Immature natural killer cell (primary cell): ENCODE data around the gene KRTAP3-2. TPM values are rescaled to one million over a fixed set of nuclear protein-coding genes. Genes with fewer than 3 reads are reported as not detected.

Experiments used
- DNase-seq, 3 donors: peaks; one replicate each; pipeline ENCODE4 v3.0.0; 2022; ENCODE audit warnings: mixed read lengths in 1 of 3
- H3K27ac Mint-ChIP-seq, 6 donors: one replicate each; pipeline ENCODE4 v1.8.0; 2020; ENCODE audit warnings: mixed read lengths in 6 of 6, mild to moderate bottlenecking in 5 of 6, inconsistent platforms in 4 of 6, moderate library complexity in 3 of 6
- H3K27me3 Mint-ChIP-seq, 3 donors: one replicate each; pipeline ENCODE4 v1.8.0; 2020 to 2021; ENCODE audit warnings: low read depth in 3 of 3, mild to moderate bottlenecking in 3 of 3, mixed read lengths in 3 of 3, moderate library complexity in 3 of 3, inconsistent platforms in 1 of 3
- H3K36me3 Mint-ChIP-seq, 3 donors: one replicate each; pipeline ENCODE4 v1.8.0; 2020; ENCODE audit warnings: mixed read lengths in 3 of 3, inconsistent platforms in 2 of 3, mild to moderate bottlenecking in 2 of 3
- H3K4me1 Mint-ChIP-seq, 2 donors: one replicate each; pipeline ENCODE4 v1.8.0; 2020; ENCODE audit warnings: inconsistent platforms in 2 of 2, mild to moderate bottlenecking in 2 of 2, mixed read lengths in 2 of 2, moderate library complexity in 1 of 2
- H3K4me3 Mint-ChIP-seq, 5 donors: one replicate each; pipeline ENCODE4 v1.8.0; 2020; ENCODE audit warnings: mild to moderate bottlenecking in 5 of 5, mixed read lengths in 5 of 5, inconsistent platforms in 3 of 5, moderate library complexity in 3 of 5
- H3K9me3 Mint-ChIP-seq, 6 donors: one replicate each; pipeline ENCODE4 v1.8.0; 2020; ENCODE audit warnings: mild to moderate bottlenecking in 6 of 6, mixed read lengths in 6 of 6, inconsistent platforms in 4 of 6, moderate library complexity in 3 of 6
- polyA plus RNA-seq, 3 donors: library from polyadenylated mRNA; unstranded; fragments of 300-500 nt; fragmentation: Illumina TruSeq; gene quantifications; one replicate each; pipeline ENCODE4 v1.2.3, GENCODE V29; 2021

Gene KRTAP3-2
- polyA plus RNA-seq, 3 donors from 2014 or later, result not detected

DNA sequence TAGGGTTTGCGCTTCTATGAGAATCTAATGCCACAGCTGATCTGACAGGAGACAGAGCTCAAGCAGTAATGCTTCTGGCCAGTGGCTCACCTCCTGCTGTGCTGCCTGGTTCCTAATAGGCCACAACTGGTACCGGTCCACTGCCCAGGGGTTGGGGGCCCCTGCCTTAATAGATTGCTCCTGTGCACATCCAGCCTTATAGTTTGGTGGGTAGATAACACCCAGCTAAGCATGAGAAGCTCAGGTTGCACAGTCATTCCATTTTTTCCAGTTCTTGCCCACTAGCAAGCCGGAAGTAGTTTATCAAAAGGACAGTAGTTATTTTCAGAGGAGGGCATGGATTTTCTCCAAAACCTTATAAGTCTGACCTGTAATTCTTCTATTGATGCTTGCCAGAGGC lies 19.7 kb upstream of the KRTAP3-2 start:
- Mint-ChIP-seq H3K27me3 (peaks cover 1 to 24% (median 2%) of the 10 kb centered on the region in 3 donors), H3K36me3 (no peaks in the 10 kb centered on the region), H3K9me3 (no peaks in the 10 kb centered on the region), H3K27ac (no peak overlapping the region), H3K4me3 (no peak overlapping the region), H3K4me1 (no peaks in the 10 kb centered on the region)
- DNase-seq, result no peak

GRCh38 chr17:41018541-41018940 lies 18.8 kb upstream of the KRTAP3-2 start:
- peaks cover 0 to 19% (median 1%) of the 10 kb centered on the region in 3 donors for H3K27me3 Mint-ChIP-seq
- no peak overlapping the region for H3K27ac Mint-ChIP-seq
- DNase-seq, result no peak
- no peaks in the 10 kb centered on the region for H3K36me3 Mint-ChIP-seq
- H3K9me3 Mint-ChIP-seq, result no peaks in the 10 kb centered on the region
- no peak overlapping the region for H3K4me3 Mint-ChIP-seq
- H3K4me1 Mint-ChIP-seq, result no peaks in the 10 kb centered on the region

GRCh38 chr17:41016578-41017215 lies 17.0 kb upstream of the KRTAP3-2 start:
- no peaks in the 10 kb centered on the region for H3K4me1 Mint-ChIP-seq
- H3K36me3 Mint-ChIP-seq, result no peaks in the 10 kb centered on the region
- no peak overlapping the region for H3K4me3 Mint-ChIP-seq
- H3K27ac Mint-ChIP-seq, result no peak overlapping the region
- H3K27me3 Mint-ChIP-seq, result peaks cover 0 to 13% (median 1%) of the 10 kb centered on the region in 3 donors
- no peaks in the 10 kb centered on the region for H3K9me3 Mint-ChIP-seq
- no peak for DNase-seq

DNA sequence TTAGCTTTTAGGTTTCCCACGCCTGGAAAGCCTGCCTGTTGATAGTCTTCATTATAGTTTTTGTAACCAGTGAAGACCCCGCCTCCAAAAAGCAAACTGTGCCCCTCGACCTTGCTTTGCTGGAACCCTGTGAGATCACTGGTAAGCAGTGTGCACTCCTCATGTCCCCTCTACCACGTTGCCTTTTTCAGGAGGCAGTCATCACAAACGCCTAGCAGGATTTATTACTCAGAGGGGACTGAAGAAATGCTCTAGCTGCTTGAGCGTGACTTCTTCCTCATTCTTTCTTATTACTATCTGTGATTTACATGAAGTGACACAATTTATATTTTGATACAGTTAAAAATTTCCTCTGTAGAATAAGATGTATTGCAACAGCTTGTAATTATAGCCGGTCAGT lies 15.7 kb upstream of the KRTAP3-2 start:
- Mint-ChIP-seq H3K36me3 (no peaks in the 10 kb centered on the region), H3K27me3 (peaks cover 0 to 13% (median 1%) of the 10 kb centered on the region in 3 donors), H3K27ac (no peak overlapping the region), H3K9me3 (no peaks in the 10 kb centered on the region), H3K4me1 (no peaks in the 10 kb centered on the region), H3K4me3 (no peak overlapping the region)
- DNase-seq, result no peak

- no peak overlapping the region for H3K4me3 Mint-ChIP-seq
- H3K9me3 Mint-ChIP-seq, result no peaks in the 10 kb centered on the region
- H3K36me3 Mint-ChIP-seq, result no peaks in the 10 kb centered on the region
- no peaks in the 10 kb centered on the region for H3K4me1 Mint-ChIP-seq
- no peak for DNase-seq
- peaks cover 0 to 13% (median 1%) of the 10 kb centered on the region in 3 donors for H3K27me3 Mint-ChIP-seq
- no peak overlapping the region for H3K27ac Mint-ChIP-seq
Observed at GRCh38 chr17:41013606-41014005, 13.9 kb upstream of the KRTAP3-2 start.

- peaks cover 0 to 13% (median 1%) of the 10 kb centered on the region in 3 donors for H3K27me3 Mint-ChIP-seq
- no peak for DNase-seq
- H3K27ac Mint-ChIP-seq, result no peak overlapping the region
- H3K4me3 Mint-ChIP-seq, result no peak overlapping the region
- H3K4me1 Mint-ChIP-seq, result no peaks in the 10 kb centered on the region
- no peaks in the 10 kb centered on the region for H3K36me3 Mint-ChIP-seq
- H3K9me3 Mint-ChIP-seq, result no peaks in the 10 kb centered on the region
Observed at GRCh38 chr17:41013181-41013580, 13.5 kb upstream of the KRTAP3-2 start.

DNA sequence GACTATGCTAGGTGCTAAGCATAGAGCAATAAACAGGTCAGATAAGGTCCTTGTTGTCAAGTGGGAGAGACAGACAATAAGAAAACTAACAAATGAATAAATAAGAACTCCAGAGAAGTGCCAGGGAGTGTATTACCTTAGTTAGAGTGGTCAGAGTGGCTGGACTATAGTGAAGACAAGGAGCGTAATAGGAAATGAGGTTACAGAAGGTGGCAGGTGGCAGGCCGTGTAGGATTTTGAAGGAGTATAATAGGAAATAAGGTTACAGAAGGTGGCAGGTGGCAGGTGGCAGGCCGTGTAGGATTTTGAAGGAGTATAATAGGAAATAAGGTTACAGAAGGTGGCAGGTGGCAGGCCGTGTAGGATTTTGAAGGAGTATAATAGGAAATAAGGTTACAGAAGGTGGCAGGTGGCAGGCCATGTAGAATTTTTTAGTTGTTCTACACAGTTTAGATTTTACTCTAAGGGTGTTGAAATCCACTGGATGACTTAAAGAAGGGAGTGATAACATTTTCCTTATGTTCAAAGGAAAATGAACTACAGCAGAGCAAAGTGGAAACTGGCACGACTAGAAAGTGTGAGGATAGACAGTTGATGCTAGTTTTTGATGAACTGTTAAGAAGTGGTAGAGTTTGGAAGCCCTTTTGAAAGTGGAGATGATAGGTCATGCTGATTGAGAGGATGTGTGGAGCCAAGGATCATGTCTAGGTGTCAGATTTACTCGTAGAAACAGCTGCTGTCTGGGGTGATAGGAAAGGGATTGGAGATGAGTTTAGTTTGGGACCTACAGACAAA lies 12.8 kb upstream of the KRTAP3-2 start:
- no peaks in the 10 kb centered on the region for H3K36me3 Mint-ChIP-seq
- no peak overlapping the region for H3K27ac Mint-ChIP-seq
- H3K4me1 Mint-ChIP-seq, result no peaks in the 10 kb centered on the region
- peaks cover 0 to 13% (median 1%) of the 10 kb centered on the region in 3 donors for H3K27me3 Mint-ChIP-seq
- DNase-seq, result no peak
- H3K4me3 Mint-ChIP-seq, result no peak overlapping the region
- no peaks in the 10 kb centered on the region for H3K9me3 Mint-ChIP-seq

DNA sequence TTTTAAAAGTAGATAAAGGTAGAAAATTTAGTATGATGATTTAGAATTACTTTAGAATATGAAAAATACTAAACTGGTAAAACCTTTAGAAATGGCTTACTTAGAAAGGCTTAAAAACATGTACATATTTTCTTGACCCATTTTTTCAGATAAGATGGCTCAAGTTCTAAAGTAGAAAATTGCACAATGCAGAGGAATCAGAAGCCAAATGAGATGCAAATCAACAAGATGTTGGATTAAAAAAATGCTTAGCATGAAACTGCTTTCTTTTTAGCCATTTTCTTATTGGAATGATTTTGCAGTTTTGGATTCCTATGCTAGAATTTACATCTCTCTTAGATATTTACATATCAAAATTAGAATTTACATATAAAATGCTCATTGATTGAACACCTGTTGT lies 10.7 kb upstream of the KRTAP3-2 start:
- Mint-ChIP-seq H3K27ac (no peak overlapping the region), H3K36me3 (no peaks in the 10 kb centered on the region), H3K4me3 (no peak overlapping the region)

DNA sequence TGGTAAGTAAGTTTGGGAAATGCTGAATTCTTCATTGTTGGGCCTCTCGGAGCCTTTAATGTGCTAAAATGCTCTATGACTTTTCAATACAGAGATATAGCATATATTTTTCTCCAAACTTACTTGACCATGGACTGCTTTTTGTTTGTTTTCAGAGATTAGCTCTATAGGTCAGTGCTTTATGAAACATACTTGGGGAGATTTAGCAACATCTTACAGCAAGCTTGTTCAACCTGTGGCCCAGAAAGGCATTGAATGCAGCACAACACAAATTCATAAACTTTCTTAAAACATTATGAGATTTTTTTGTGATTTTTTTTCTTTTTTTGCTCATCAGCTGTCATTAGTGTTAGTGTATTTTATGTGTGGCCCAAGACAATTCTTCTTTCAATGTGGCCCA lies 10.2 kb upstream of the KRTAP3-2 start:
- Mint-ChIP-seq H3K27me3 (peaks cover 0 to 5% (median 2%) of the 10 kb centered on the region in 3 donors), H3K4me3 (no peak overlapping the region)

More for the DNA sequence above, 10.7 kb upstream of the KRTAP3-2 start:
- Mint-ChIP-seq H3K4me1 (no peaks in the 10 kb centered on the region), H3K9me3 (no peaks in the 10 kb centered on the region), H3K27me3 (peaks cover 0 to 7% (median 2%) of the 10 kb centered on the region in 3 donors)
- DNase-seq, result no peak

GRCh38 chr17:41009301-41009760 lies 9.6 kb upstream of the KRTAP3-2 start:
- no peak overlapping the region for H3K27ac Mint-ChIP-seq
- no peak for DNase-seq
- H3K36me3 Mint-ChIP-seq, result no peaks in the 10 kb centered on the region
- no peak overlapping the region for H3K4me3 Mint-ChIP-seq
- peaks cover 0 to 2% (median 2%) of the 10 kb centered on the region in 3 donors for H3K27me3 Mint-ChIP-seq
- peaks cover 0 to 2% (median 0%) of the 10 kb centered on the region in 6 donors for H3K9me3 Mint-ChIP-seq
- H3K4me1 Mint-ChIP-seq, result no peaks in the 10 kb centered on the region

More for the DNA sequence above, 10.2 kb upstream of the KRTAP3-2 start:
- Mint-ChIP-seq H3K27ac (no peak overlapping the region), H3K4me1 (no peaks in the 10 kb centered on the region), H3K9me3 (no peaks in the 10 kb centered on the region), H3K36me3 (no peaks in the 10 kb centered on the region)
- no peak for DNase-seq

DNA sequence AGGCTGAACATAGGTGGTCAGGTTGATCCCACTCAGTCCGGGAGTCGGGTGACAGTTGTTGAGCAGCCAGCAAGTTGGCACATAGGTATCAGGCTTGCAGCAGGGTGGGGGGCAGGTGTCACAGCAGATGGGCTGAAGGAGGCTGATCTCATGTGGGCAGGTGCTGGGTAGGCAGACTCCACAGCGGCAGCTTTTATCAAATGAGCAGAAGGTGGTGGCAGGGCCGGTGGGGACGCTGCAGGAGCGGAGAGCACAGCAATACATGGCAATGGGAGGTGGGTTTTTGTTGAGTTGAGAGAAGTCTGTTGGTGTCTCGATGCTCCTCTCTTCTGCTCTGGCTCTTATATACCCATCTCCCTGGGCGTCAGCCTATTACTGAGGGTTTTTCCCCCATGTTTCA lies 9.1 kb upstream of the KRTAP3-2 start, which contains the start of gene KRTAP3-1:
KRTAP3-1 (minus strand) TSS at position 318 of the 400 bp plus-strand sequence; CDS start at position 264, 54 bp downstream.
- no peak for DNase-seq
- no peak within 1 kb of the TSS for H3K27ac Mint-ChIP-seq

GRCh38 chr17:41004397-41004796 lies 4.7 kb upstream of the KRTAP3-2 start:
- H3K4me1 Mint-ChIP-seq, result no peaks in the 10 kb centered on the region
- H3K4me3 Mint-ChIP-seq, result no peak overlapping the region
- H3K9me3 Mint-ChIP-seq, result peaks cover 0 to 2% (median 0%) of the 10 kb centered on the region in 6 donors
- peaks cover 2 to 15% (median 3%) of the 10 kb centered on the region in 3 donors for H3K27me3 Mint-ChIP-seq
- H3K27ac Mint-ChIP-seq, result no peak overlapping the region
- DNase-seq, result no peak
- H3K36me3 Mint-ChIP-seq, result no peaks in the 10 kb centered on the region

More for the DNA sequence above, 9.1 kb upstream of the KRTAP3-2 start, which contains the start of gene KRTAP3-1:
- Mint-ChIP-seq H3K4me1 (no peaks in the 10 kb centered on the region), H3K9me3 (peaks cover 0 to 2% (median 0%) of the 10 kb centered on the region in 6 donors), H3K4me3 (no peak within 1 kb of the TSS), H3K27me3 (peaks cover 0 to 4% (median 2%) of the 10 kb centered on the region in 3 donors), H3K36me3 (no peaks in the 10 kb centered on the region)

DNA sequence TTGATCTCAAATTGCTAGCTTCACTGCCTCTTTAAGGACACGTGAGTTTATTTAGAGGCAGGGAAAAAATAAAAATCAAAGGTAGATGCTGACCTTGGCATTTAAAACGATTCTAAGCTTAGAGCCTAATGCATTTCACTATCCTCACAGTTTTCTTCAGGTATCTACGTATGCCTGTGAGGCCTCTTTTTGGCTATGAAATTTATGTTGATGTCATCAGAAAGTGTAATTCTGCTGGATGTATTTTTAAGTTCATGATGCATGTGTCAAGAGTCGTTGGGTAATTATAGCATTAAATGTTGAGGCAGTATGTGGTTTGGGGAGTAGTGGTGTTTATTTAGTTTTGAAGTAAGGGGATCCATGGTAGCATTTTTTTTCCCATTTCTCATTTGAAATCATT lies 4.2 kb upstream of the KRTAP3-2 start:
- Mint-ChIP-seq H3K4me1 (no peaks in the 10 kb centered on the region), H3K4me3 (no peak overlapping the region), H3K9me3 (peaks cover 0 to 5% (median 0%) of the 10 kb centered on the region in 6 donors), H3K27ac (no peak overlapping the region), H3K36me3 (no peaks in the 10 kb centered on the region), H3K27me3 (peaks cover 2 to 17% (median 3%) of the 10 kb centered on the region in 3 donors)
- DNase-seq, result no peak

- H3K4me3 Mint-ChIP-seq, result no peak overlapping the region
- H3K36me3 Mint-ChIP-seq, result no peaks in the 10 kb centered on the region
- no peak overlapping the region for H3K27ac Mint-ChIP-seq
- no peaks in the 10 kb centered on the region for H3K4me1 Mint-ChIP-seq
- H3K9me3 Mint-ChIP-seq, result peaks cover 0 to 8% (median 0%) of the 10 kb centered on the region in 6 donors
- H3K27me3 Mint-ChIP-seq, result peaks cover 2 to 20% (median 5%) of the 10 kb centered on the region in 3 donors
- DNase-seq, result no peak
Observed at GRCh38 chr17:41002814-41003213, 3.1 kb upstream of the KRTAP3-2 start.
